Measurements from ENCODE around the gene TBL1XR1. TPM values are rescaled to one million over a fixed set of nuclear protein-coding genes. Genes with fewer than 3 reads are reported as not detected.

TBL1XR1 gene
- total RNA-seq, 1 experiment from 2014 or later, result 192 TPM

DNA sequence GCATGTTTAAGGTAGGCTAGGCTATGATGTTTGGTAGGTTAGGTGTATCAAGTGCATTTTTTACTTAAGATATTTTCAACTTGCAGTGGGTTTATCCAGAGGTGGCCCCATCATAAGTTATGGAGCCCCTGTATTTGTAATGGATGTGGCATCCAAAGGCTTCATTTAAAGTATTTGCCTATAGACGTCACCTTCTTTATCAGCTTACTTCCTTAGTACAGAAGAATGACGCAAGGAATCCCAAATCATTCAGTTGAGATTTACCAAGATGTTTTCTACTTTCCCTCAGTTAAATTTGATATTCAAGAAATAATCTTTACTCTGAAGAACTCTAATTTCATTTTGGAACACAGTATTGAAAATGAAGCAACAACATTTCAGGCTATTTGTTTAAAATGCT, 201.3 kb downstream of the TBL1XR1 start:
- no TSS peak for BruUV-seq (replicated peaks)
- H3K27ac ChIP-seq (ENCODE audit: low read length), result no peak overlapping the region
- CTCF ChIA-PET, result no interaction called here
- ATAC-seq (no peak), DNase-seq (ENCODE audit: low read depth, low spot score) (no peak)
- no peak overlapping the region for H3K4me3 ChIP-seq (ENCODE audit: low read depth in 2 of 2, low read length in 2 of 2)
- intact Hi-C loops (cut with micrococcal nuclease; ENCODE audit: unreplicated experiment), result no loop called here
- no peak for TF ChIP-seq POLR2AphosphoS5 (IDR thresholded peaks at IDR 0.05; ENCODE audit: low read depth, low read length)
- TF ChIP-seq TCF7L2 (IDR thresholded peaks at IDR 0.05; ENCODE audit: low read depth, low read length), result no peak
- TF ChIP-seq, protein P1, sequence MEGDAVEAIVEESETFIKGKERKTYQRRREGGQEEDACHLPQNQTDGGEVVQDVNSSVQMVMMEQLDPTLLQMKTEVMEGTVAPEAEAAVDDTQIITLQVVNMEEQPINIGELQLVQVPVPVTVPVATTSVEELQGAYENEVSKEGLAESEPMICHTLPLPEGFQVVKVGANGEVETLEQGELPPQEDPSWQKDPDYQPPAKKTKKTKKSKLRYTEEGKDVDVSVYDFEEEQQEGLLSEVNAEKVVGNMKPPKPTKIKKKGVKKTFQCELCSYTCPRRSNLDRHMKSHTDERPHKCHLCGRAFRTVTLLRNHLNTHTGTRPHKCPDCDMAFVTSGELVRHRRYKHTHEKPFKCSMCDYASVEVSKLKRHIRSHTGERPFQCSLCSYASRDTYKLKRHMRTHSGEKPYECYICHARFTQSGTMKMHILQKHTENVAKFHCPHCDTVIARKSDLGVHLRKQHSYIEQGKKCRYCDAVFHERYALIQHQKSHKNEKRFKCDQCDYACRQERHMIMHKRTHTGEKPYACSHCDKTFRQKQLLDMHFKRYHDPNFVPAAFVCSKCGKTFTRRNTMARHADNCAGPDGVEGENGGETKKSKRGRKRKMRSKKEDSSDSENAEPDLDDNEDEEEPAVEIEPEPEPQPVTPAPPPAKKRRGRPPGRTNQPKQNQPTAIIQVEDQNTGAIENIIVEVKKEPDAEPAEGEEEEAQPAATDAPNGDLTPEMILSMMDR (IDR thresholded peaks at IDR 0.05), result no peak
- TF ChIP-seq, protein P2, sequence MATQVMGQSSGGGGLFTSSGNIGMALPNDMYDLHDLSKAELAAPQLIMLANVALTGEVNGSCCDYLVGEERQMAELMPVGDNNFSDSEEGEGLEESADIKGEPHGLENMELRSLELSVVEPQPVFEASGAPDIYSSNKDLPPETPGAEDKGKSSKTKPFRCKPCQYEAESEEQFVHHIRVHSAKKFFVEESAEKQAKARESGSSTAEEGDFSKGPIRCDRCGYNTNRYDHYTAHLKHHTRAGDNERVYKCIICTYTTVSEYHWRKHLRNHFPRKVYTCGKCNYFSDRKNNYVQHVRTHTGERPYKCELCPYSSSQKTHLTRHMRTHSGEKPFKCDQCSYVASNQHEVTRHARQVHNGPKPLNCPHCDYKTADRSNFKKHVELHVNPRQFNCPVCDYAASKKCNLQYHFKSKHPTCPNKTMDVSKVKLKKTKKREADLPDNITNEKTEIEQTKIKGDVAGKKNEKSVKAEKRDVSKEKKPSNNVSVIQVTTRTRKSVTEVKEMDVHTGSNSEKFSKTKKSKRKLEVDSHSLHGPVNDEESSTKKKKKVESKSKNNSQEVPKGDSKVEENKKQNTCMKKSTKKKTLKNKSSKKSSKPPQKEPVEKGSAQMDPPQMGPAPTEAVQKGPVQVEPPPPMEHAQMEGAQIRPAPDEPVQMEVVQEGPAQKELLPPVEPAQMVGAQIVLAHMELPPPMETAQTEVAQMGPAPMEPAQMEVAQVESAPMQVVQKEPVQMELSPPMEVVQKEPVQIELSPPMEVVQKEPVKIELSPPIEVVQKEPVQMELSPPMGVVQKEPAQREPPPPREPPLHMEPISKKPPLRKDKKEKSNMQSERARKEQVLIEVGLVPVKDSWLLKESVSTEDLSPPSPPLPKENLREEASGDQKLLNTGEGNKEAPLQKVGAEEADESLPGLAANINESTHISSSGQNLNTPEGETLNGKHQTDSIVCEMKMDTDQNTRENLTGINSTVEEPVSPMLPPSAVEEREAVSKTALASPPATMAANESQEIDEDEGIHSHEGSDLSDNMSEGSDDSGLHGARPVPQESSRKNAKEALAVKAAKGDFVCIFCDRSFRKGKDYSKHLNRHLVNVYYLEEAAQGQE (IDR thresholded peaks at IDR 0.05; ENCODE audit: insufficient read depth in 1 of 2, low read depth in 2 of 2, low read length in 1 of 2), result no peak
- no peak for TF ChIP-seq SIN3A (IDR thresholded peaks at IDR 0.05; ENCODE audit: borderline replicate concordance, insufficient read depth, low read depth, low read length)
- H3K9me3 ChIP-seq (ENCODE audit: control insufficient read depth, insufficient read depth, low read depth, low read length), result no peaks in the 10 kb centered on the region
- POLR2A ChIA-PET, result no interaction called here
- H3K36me3 ChIP-seq (ENCODE audit: control insufficient read depth, insufficient read depth, low read length), result no peaks in the 10 kb centered on the region
- no peaks in the 10 kb centered on the region for H3K27me3 ChIP-seq (ENCODE audit: control insufficient read depth, insufficient read depth, low read length)
- in situ Hi-C loops (cut with HindIII; ENCODE audit: low pct_unique_long_range_greater_than_20kb, low sequenced_read_pairs), result no loop called here
- H3K4me1 ChIP-seq (ENCODE audit: control insufficient read depth, insufficient read depth, low read length), result no peaks in the 10 kb centered on the region

DNA sequence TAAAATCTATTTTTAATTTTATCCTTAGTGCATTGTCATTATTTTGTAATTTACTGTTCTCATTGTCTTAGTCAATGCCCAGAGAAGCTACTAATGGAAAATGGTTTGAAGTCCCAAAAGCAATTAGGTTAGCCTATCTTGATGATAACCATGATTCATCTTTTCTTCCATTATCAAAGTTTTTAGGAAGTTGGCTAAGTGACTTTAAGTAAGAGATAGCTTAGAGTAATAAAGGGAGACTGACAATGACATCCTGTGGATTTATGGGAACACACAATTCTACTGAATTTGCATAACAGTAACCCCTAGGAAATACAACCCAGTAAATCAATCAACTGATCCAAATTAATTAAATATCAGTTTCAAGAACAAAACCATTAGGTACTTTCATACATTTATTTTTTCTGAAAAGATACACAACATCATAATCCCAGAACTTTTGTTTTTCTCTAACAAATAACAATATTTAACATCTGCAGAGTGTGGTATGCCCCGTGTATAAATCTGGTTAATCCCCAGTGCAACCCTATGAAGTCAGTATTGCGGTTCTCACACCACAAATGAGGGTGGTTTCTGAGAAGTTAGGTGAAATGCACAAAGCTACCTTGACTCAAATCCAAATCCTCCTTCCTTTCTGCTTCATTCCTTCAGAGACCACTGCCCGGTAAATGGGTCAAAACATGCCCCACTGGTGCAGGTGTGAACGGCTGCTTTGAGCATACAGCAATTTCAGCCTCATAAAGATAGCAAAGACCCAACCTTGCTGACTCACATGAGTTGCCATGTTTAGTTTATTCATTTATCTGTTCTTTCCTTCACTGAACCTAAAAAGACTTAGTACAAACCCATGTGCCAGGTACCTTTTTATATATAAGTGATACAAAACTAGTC, 202.1 kb downstream of the TBL1XR1 start:
- no peaks in the 10 kb centered on the region for H3K36me3 ChIP-seq (ENCODE audit: control insufficient read depth, insufficient read depth, low read length)
- intact Hi-C loops (cut with micrococcal nuclease; ENCODE audit: unreplicated experiment) (no loop called here), in situ Hi-C loops (cut with HindIII; ENCODE audit: low pct_unique_long_range_greater_than_20kb, low sequenced_read_pairs) (no loop called here)
- no peak for DNase-seq (ENCODE audit: low read depth, low spot score)
- no TSS peak for BruUV-seq (replicated peaks)
- H3K27ac ChIP-seq (ENCODE audit: low read length), result no peak overlapping the region
- ChIA-PET CTCF (no interaction called here), POLR2A (no interaction called here)
- no peak for ATAC-seq
- H3K27me3 ChIP-seq (ENCODE audit: control insufficient read depth, insufficient read depth, low read length), result no peaks in the 10 kb centered on the region
- no peaks in the 10 kb centered on the region for H3K9me3 ChIP-seq (ENCODE audit: control insufficient read depth, insufficient read depth, low read depth, low read length)
- no peak overlapping the region for H3K4me3 ChIP-seq (ENCODE audit: low read depth in 2 of 2, low read length in 2 of 2)
- no peaks in the 10 kb centered on the region for H3K4me1 ChIP-seq (ENCODE audit: control insufficient read depth, insufficient read depth, low read length)
- TF ChIP-seq TCF7L2 (IDR thresholded peaks at IDR 0.05; ENCODE audit: low read depth, low read length), result no peak
- no peak for TF ChIP-seq POLR2AphosphoS5 (IDR thresholded peaks at IDR 0.05; ENCODE audit: low read depth, low read length)
- TF ChIP-seq, protein P1 (IDR thresholded peaks at IDR 0.05), result no peak
- TF ChIP-seq, protein P2 (IDR thresholded peaks at IDR 0.05; ENCODE audit: insufficient read depth in 1 of 2, low read depth in 2 of 2, low read length in 1 of 2), result no peak
- no peak for TF ChIP-seq SIN3A (IDR thresholded peaks at IDR 0.05; ENCODE audit: borderline replicate concordance, insufficient read depth, low read depth, low read length)

All from Panc1 (cell line).